NCI-H226 (cell line): ENCODE data around the gene CFAP52.
"Not testable (repeated sequence)": the region's sequence is repeated elsewhere in the genome, so short reads cannot be mapped to it uniquely, and the experiment has no call there.

Source experiments
- DNase-seq: peaks from one replicate; pipeline ENCODE4 v3.0.0-alpha.2; 2015

The CFAP52 gene

DNA sequence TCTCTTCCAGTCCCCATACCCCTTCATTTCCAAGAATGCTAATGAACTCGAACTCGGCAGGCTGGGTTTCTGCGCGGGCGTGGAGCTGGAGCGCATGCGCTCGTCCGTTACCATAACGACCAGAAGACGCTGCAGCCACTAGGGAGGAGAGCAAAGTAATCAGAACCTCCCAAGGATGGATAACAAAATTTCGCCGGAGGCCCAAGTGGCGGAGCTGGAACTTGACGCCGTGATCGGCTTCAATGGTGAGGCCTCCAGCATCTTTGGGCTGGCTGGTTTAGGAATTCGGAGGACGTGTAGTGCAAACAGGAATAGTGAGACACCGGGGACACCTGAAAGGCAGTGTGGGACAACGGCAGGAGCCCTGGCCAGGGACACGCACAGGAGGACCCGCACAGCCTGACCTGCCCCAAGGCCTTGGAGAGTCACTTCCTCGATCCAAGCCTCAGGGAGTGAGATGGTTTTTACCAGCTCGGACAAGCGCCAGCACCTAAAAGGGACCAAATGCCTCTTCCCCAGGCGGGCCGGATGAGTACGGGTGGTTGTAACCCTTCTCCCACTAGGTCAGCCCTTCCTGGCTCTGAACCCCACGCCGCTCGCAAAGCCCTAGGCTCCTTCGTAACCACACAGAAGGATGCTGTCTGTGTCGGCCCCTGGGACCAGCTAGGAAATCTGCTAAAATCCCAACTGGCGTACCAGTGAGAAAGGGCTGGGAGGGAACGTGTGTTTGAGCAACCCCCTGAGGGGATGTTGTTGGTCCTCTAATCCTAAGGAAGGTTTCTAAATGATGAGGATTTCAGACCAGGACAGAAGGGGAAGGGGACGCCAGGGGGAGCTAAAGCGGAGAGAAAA is at the start of gene CFAP52:
CFAP52 (plus strand) TSS at position 122 of the 852 bp plus-strand sequence; CDS start at position 176, 54 bp downstream.
- peak; percentile 16 for DNase-seq

GRCh38 chr17:9527788-9528187 is 48.7 kb upstream of the CFAP52 start:
- DNase-seq, result no peak

GRCh38 chr17:9529033-9529700 is 47.3 kb upstream of the CFAP52 start:
- no peak for DNase-seq

DNA sequence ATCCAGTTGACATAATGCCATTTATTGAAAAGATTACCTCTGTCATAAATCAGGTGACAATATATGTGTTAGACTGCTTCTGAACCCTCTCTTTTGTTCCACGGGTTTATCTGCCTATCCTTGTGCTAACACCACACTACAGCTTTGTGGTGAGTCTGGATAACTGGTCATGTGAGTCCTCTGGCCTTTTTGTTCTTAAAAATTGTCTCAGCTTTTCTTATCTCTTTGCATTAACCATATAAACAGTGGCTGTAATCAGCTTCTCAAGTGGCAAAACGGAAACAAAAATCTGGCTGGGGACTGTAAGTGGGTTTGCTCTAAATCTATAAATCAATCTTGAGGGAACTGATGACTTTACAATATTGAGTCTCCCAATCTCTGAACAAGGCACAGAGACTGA is 45.4 kb upstream of the CFAP52 start:
- DNase-seq, result no peak

- DNase-seq, result no peak
These were observed 43.7 kb upstream of the CFAP52 start for GRCh38 chr17:9532715-9533114.

- DNase-seq, result no peak
These were observed 43.0 kb upstream of the CFAP52 start for GRCh38 chr17:9533441-9533840.

- no peak for DNase-seq
These were observed 40.4 kb upstream of the CFAP52 start for GRCh38 chr17:9536061-9536460.

DNA sequence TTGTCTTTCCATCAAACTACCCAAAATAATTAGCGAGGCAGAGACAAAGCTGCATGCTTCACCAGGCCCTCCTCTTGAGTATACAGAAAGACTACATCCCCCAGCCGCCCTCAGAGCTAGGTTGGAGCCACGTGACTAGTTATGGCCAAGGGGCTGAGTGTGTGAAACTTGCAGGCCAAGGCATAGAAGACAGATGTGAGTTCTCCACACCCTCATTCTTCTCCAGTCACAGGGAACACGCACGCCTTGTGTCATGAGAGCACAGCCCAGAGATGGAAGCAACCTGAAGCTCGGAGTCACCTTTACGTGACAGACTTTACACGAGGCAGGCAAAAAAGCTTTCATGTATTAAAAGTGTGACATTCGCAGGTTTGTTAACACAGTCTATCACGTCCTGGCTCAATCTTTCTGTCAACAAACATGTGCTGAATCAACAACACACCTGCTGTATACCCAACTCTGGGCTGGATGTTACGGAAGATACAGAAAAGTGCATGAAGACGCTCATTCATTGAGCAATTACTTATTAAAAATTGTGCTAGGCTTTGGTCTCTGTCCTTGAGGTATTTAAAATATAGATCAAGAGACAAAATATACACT is 39.2 kb upstream of the CFAP52 start:
- DNase-seq, result no peak

DNA sequence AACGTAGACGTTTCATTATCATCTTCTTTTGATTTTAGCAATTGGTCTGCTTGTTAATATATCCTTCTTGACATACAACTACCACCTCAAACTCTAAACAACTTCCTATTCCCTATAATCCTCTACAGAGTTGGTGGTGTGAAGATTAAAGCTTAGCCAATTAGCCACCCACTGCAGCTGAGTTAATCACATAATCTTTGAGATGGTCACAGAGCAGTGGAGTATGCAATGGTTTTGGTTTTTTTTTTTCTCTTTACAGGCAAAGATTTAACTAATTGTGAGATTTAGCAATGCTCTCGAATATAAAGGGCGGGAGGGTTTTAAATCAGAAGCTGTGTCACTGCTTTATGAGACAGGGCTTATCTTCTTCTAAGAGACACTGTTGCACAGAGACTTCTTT is 37.8 kb upstream of the CFAP52 start:
- no peak for DNase-seq

GRCh38 chr17:9541718-9542117 is 34.7 kb upstream of the CFAP52 start:
- no peak for DNase-seq

- DNase-seq, result no peak
These were observed 32.2 kb upstream of the CFAP52 start for GRCh38 chr17:9544221-9544620.

DNA sequence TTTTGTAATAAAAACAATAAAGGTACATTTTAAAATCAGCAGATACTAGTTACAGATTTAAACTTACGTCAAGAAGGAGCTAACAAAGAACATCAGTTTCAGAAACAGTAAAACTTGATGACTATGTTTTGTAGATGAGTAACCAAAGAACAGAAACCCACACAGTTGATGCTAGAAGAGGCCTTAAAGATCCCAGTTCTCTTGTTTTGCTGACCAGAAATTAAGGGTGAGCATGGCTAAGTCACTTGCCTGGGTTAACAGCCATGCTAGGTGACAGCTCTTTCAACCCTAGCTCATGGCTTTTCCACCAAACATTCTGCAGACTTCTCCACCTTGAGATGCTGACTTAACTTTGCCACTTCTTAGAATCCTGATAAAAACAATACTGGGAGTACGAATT is 27.2 kb upstream of the CFAP52 start:
- no peak for DNase-seq

GRCh38 chr17:9553181-9553580 is 23.3 kb upstream of the CFAP52 start:
- no peak for DNase-seq

GRCh38 chr17:9553596-9553995 is 22.8 kb upstream of the CFAP52 start:
- DNase-seq, result no peak

GRCh38 chr17:9554715-9555114 is 21.7 kb upstream of the CFAP52 start:
- not testable (repeated sequence) for DNase-seq

- no peak for DNase-seq
These were observed 19.2 kb upstream of the CFAP52 start for GRCh38 chr17:9557161-9557755.

DNA sequence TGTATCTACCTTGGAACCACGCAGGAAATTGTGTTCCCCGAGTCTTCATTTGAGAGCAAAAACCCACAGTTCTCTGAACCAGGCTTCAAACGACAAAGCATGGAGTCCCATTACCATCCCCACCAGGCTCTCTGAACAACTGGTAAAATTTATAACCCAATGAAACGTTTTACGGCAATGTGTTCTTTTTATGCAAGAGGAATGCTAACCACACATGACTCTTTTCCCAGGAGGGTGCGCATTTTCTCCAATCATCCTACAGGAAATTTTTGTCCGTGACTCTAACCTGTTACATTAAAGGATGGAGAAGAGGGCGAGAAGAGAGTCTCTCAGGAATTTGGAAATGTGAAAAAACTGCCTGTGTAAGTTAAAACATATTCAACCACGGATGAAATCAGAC is 18.6 kb upstream of the CFAP52 start:
- DNase-seq, result no peak

DNA sequence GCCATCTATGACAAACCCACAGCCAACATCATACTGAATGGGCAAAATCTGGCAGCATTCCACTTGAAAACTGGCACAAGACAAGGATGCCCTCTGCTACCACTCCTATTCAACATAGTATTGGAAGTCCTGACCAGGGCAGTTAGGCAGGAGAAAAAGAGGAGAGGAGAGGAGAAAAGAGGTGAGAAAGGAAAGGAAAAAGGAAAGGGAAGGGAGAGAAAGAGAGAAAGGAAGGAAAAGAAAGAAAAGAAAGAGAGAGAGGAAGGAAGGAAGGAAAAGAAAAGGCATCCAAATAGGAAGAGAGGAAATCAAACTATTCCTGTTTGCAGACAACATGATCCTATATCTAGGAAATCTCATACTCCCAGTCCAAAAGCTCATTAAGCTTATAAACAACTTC is 12.3 kb upstream of the CFAP52 start:
- DNase-seq, result no peak

GRCh38 chr17:9566067-9566466 is 10.4 kb upstream of the CFAP52 start:
- DNase-seq, result no peak

DNA sequence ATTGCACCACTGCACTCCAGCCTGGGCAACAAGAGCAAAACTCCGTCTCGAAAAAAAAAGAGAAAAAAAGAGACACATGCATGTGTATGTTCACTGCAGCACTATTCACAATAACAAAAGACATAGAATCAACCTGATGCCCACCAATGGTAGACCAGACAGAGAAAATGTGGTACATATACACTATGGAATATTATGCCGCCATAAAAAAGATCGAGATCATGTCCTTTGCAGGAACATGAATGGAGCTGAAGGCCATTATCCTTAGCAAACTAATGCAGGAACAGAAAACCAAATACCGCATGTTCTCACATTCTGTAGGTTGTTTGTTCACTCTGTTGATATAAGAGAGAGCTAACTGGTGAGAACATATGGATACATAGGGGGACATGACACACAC is 9.7 kb upstream of the CFAP52 start:
- DNase-seq, result not testable (repeated sequence)

- no peak for DNase-seq
These were observed 8.4 kb upstream of the CFAP52 start for GRCh38 chr17:9568004-9568403.

DNA sequence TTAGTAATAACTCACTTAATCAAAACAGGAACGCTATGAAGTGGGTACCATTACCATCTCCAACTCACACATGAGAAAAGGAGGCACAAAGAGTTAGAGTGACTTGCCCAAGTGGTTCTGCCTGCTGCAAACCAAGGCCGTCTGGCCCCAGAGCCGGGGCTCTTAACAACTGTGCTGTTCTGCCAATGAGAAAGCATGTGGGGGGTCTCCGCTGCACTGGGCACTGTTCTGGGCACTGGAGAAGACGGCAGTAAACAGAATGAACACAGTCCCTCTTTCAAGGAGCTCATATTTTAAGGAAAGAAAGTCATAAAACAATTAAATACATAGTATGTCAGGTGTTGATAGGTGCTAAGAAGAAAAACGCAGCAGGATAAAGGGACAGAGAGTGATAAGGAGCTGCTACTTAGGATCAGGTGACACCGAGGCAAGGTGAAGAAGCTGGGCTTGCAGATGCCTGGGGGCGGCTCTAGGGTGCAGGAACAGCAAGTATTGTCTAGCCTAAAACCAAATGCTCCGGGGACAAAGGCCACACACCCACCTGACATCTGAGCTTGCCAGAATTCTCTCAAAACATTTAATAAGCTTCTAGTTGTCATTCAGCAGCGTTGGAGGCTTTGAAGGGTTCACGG is 7.4 kb upstream of the CFAP52 start:
- DNase-seq, result no peak

- DNase-seq, result no peak
These were observed 5.2 kb upstream of the CFAP52 start for GRCh38 chr17:9571201-9571600.
